ENCODE data around the gene CTSV. TPM values are rescaled to one million over a fixed set of nuclear protein-coding genes. Genes with fewer than 3 reads are reported as not detected.
"Not testable (repeated sequence)": the region's sequence is repeated elsewhere in the genome, so short reads cannot be mapped to it uniquely, and the experiment has no call there.

CTSV gene
- total RNA-seq, 1 donor from 2014 or later = 0.21 TPM

GRCh38 chr9:97076238-97076637, 37.3 kb upstream of the CTSV start:
- no peak for DNase-seq (ENCODE audit: extremely low spot score, unreplicated experiment)
- no peak overlapping the region for H3K4me3 Mint-ChIP-seq (ENCODE audit: unreplicated experiment)
- peaks cover 4% of the 10 kb centered on the region for H3K9me3 Mint-ChIP-seq (ENCODE audit: unreplicated experiment)
- peaks cover 41% of the 10 kb centered on the region for H3K27me3 Mint-ChIP-seq (ENCODE audit: unreplicated experiment)
- TF ChIP-seq CTCF (IDR thresholded peaks at IDR 0.05) = no peak
- no peaks in the 10 kb centered on the region for H3K36me3 Mint-ChIP-seq (ENCODE audit: unreplicated experiment)
- H3K4me1 Mint-ChIP-seq (ENCODE audit: unreplicated experiment) = no peaks in the 10 kb centered on the region
- H3K27ac Mint-ChIP-seq (ENCODE audit: unreplicated experiment) = no peak overlapping the region

GRCh38 chr9:97075289-97075985, 36.5 kb upstream of the CTSV start:
- H3K27ac Mint-ChIP-seq (ENCODE audit: unreplicated experiment) = no peak overlapping the region
- no peaks in the 10 kb centered on the region for H3K36me3 Mint-ChIP-seq (ENCODE audit: unreplicated experiment)
- H3K4me1 Mint-ChIP-seq (ENCODE audit: unreplicated experiment) = no peaks in the 10 kb centered on the region
- H3K9me3 Mint-ChIP-seq (ENCODE audit: unreplicated experiment) = no peaks in the 10 kb centered on the region
- H3K4me3 Mint-ChIP-seq (ENCODE audit: unreplicated experiment) = no peak overlapping the region
- H3K27me3 Mint-ChIP-seq (ENCODE audit: unreplicated experiment) = peaks cover 37% of the 10 kb centered on the region
- TF ChIP-seq CTCF (IDR thresholded peaks at IDR 0.05) = no peak
- no peak for DNase-seq (ENCODE audit: extremely low spot score, unreplicated experiment)

- H3K4me3 Mint-ChIP-seq (ENCODE audit: unreplicated experiment) = no peak overlapping the region
- H3K27me3 Mint-ChIP-seq (ENCODE audit: unreplicated experiment) = peaks cover 30% of the 10 kb centered on the region
- no peaks in the 10 kb centered on the region for H3K9me3 Mint-ChIP-seq (ENCODE audit: unreplicated experiment)
- H3K36me3 Mint-ChIP-seq (ENCODE audit: unreplicated experiment) = no peaks in the 10 kb centered on the region
- no peaks in the 10 kb centered on the region for H3K4me1 Mint-ChIP-seq (ENCODE audit: unreplicated experiment)
- H3K27ac Mint-ChIP-seq (ENCODE audit: unreplicated experiment) = no peak overlapping the region
- no peak for DNase-seq (ENCODE audit: extremely low spot score, unreplicated experiment)
- TF ChIP-seq CTCF (IDR thresholded peaks at IDR 0.05) = no peak
Measured at GRCh38 chr9:97073506-97073905, 34.6 kb upstream of the CTSV start.

- H3K4me3 Mint-ChIP-seq (ENCODE audit: unreplicated experiment) = no peak overlapping the region
- TF ChIP-seq CTCF (IDR thresholded peaks at IDR 0.05) = no peak
- H3K27me3 Mint-ChIP-seq (ENCODE audit: unreplicated experiment) = peaks cover 30% of the 10 kb centered on the region
- no peaks in the 10 kb centered on the region for H3K36me3 Mint-ChIP-seq (ENCODE audit: unreplicated experiment)
- DNase-seq (ENCODE audit: extremely low spot score, unreplicated experiment) = no peak
- no peaks in the 10 kb centered on the region for H3K4me1 Mint-ChIP-seq (ENCODE audit: unreplicated experiment)
- H3K27ac Mint-ChIP-seq (ENCODE audit: unreplicated experiment) = no peak overlapping the region
- H3K9me3 Mint-ChIP-seq (ENCODE audit: unreplicated experiment) = no peaks in the 10 kb centered on the region
Measured at GRCh38 chr9:97072285-97072776, 33.4 kb upstream of the CTSV start.

GRCh38 chr9:97070325-97070724, 31.4 kb upstream of the CTSV start:
- H3K9me3 Mint-ChIP-seq (ENCODE audit: unreplicated experiment); DNase-seq (ENCODE audit: extremely low spot score, unreplicated experiment); H3K27ac Mint-ChIP-seq (ENCODE audit: unreplicated experiment); H3K4me3 Mint-ChIP-seq (ENCODE audit: unreplicated experiment); H3K36me3 Mint-ChIP-seq (ENCODE audit: unreplicated experiment); H3K4me1 Mint-ChIP-seq (ENCODE audit: unreplicated experiment): not testable (repeated sequence)
- peaks cover 29% of the 10 kb centered on the region for H3K27me3 Mint-ChIP-seq (ENCODE audit: unreplicated experiment)

Measured in osteocyte (in vitro differentiated cells).